ENCODE results near the gene OXTR.

DNA sequence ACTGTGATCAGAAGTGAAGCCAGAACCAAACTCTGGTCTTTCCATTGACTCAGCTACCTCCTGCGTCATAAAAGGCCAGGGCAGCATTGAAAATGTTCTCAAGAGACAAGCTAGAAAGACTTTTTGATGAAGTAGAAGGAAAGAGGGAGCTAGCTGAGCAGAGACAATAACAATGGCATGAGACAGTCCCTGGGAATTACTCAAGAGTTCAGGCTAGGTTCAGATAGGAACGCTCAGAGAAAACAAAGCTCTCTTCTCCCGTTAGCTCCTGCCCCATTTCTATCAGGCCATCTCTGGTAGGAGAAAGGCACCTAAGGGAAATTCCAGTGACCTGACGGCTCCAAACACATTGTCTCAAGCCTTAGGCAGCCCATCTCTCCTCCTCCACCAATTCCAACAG is 7.0 kb upstream of the OXTR start:
- TF ChIP-seq CTCF (IDR thresholded peaks at IDR 0.05) (no peak), POLR2A (IDR thresholded peaks at IDR 0.05) (no peak), POLR2AphosphoS5 (IDR thresholded peaks at IDR 0.05) (no peak)
